B cell (primary cell): Measurements from ENCODE around the gene COQ9. TPM values are rescaled to one million over a fixed set of nuclear protein-coding genes. Genes with fewer than 3 reads are reported as not detected.

Experiments
- ATAC-seq: fragments of 200-7000 bp; cut with Tn5 transposase; one replicate; pipeline ENCODE4 v1.10.0; 2021; ENCODE audit warnings: low read depth, mild to moderate bottlenecking, moderate number of reproducible peaks, moderate library complexity
- CTCF ChIA-PET: fragments of 350-600 bp; sonication (Branson Sonifier 250); formaldehyde crosslinking; loops from one replicate; lab custom pipeline; 2021; ENCODE audit warnings: antibody characterized with exemption, inconsistent platforms; lab: Charles Lee
- POLR2A ChIA-PET: fragments of 350-600 bp; sonication (Branson Sonifier 250); formaldehyde crosslinking; loops from one replicate; lab custom pipeline; 2021; ENCODE audit warnings: antibody characterized with exemption; lab: Charles Lee
- DNase-seq: peaks from one replicate; pipeline ENCODE4 v3.0.0; 2013
- H2AFZ ChIP-seq: 2 replicates; pipeline ENCODE4 v1.6.1; 2012; ENCODE audit warnings: mild to moderate bottlenecking, low read depth, low read length; ENCODE audit not compliant: insufficient read depth, poor library complexity, severe bottlenecking
- H3K27ac ChIP-seq, 2 donors: 1 replicate in 1 of 2; 2 replicates in 1 of 2; pipeline ENCODE4 v1.5.1; 2012 to 2013; ENCODE audit warnings: low read length in 2 of 2, mild to moderate bottlenecking in 2 of 2, moderate library complexity in 1 of 2
- H3K27me3 ChIP-seq, 4 experiments: fragments of 200-600 bp in 1 of 4; sonication (generic) in 1 of 4; replicated peaks in 1 of 4; 1 replicate in 2 of 4; 2 replicates in 2 of 4; pipeline versions ENCODE4 v1.6.1 to v1.7.0; 2013 to 2016; ENCODE audit warnings: low read length in 3 of 4, mild to moderate bottlenecking in 2 of 4, mixed read lengths in 1 of 4, moderate library complexity in 1 of 4; ENCODE audit not compliant: insufficient read depth in 4 of 4, control insufficient read depth in 3 of 4; ENCODE audit errors: control extremely low read depth in 1 of 4
- H3K36me3 ChIP-seq, 2 experiments: replicated peaks in 1 of 2; 1 replicate in 1 of 2; 2 replicates in 1 of 2; pipeline versions ENCODE4 v1.6.1 to v1.7.1; 2013; ENCODE audit warnings: low read length in 1 of 2; ENCODE audit not compliant: insufficient read depth in 2 of 2, control insufficient read depth in 1 of 2; ENCODE audit errors: control extremely low read depth in 1 of 2, extremely low read depth in 1 of 2
- H3K4me1 ChIP-seq, 2 donors: fragments of 200-600 bp in 1 of 2; sonication (generic) in 1 of 2; 1 replicate in 1 of 2; 2 replicates in 1 of 2; pipeline versions ENCODE4 v1.5.1 to v1.6.1; 2013 to 2017; ENCODE audit warnings: low read length in 2 of 2; ENCODE audit not compliant: control insufficient read depth in 2 of 2, insufficient read depth in 2 of 2
- H3K4me2 ChIP-seq: replicated peaks from 2 replicates; pipeline ENCODE3; 2012; ENCODE audit warnings: mild to moderate bottlenecking, low read depth, low read length; ENCODE audit not compliant: poor library complexity, severe bottlenecking
- H3K4me3 ChIP-seq, 5 experiments: fragments of 200-600 bp in 1 of 5; sonication (generic) in 1 of 5; 1 replicate in 3 of 5; 2 replicates in 2 of 5; pipeline versions ENCODE4 v1.5.1 to v1.7.0; 2011 to 2016; ENCODE audit warnings: low read length in 4 of 5, mild to moderate bottlenecking in 4 of 5, low read depth in 2 of 5, control low read depth in 1 of 5, moderate library complexity in 1 of 5; ENCODE audit not compliant: insufficient read depth in 1 of 5; ENCODE audit errors: control extremely low read depth in 1 of 5, extremely low read depth in 1 of 5
- H3K79me2 ChIP-seq: fragments of 200-600 bp; sonication (generic); one replicate; pipeline ENCODE4 v1.6.0; 2016; ENCODE audit warnings: low read length; ENCODE audit not compliant: control insufficient read depth, insufficient read depth
- H3K9ac ChIP-seq: fragments of 200-600 bp; sonication (generic); 2 replicates; pipeline ENCODE4 v1.6.1; 2017; ENCODE audit warnings: mild to moderate bottlenecking, low read length, moderate library complexity
- H3K9me3 ChIP-seq, 3 donors: one replicate each; pipeline versions ENCODE4 v1.6.1 to v1.7.1; 2013; ENCODE audit warnings: low read length in 2 of 3; ENCODE audit not compliant: control insufficient read depth in 2 of 3, insufficient read depth in 1 of 3; ENCODE audit errors: control extremely low read depth in 1 of 3
- H4K20me1 ChIP-seq: 2 replicates; pipeline ENCODE4 v1.6.0; 2012; ENCODE audit warnings: mild to moderate bottlenecking, low read length; ENCODE audit not compliant: insufficient read depth, control insufficient read depth, poor library complexity, severe bottlenecking
- H3K27ac Mint-ChIP-seq: one replicate; pipeline ENCODE4 v1.8.0; 2021; ENCODE audit warnings: mixed read lengths
- H3K27me3 Mint-ChIP-seq: one replicate; pipeline ENCODE4 v1.8.0; 2021; ENCODE audit warnings: mixed read lengths
- H3K4me1 Mint-ChIP-seq: one replicate; pipeline ENCODE4 v1.8.0; 2021; ENCODE audit warnings: mixed read lengths
- H3K4me3 Mint-ChIP-seq: one replicate; pipeline ENCODE4 v1.8.0; 2021; ENCODE audit warnings: mixed read lengths
- H3K9me3 Mint-ChIP-seq: one replicate; pipeline ENCODE4 v1.8.0; 2022; ENCODE audit warnings: mixed read lengths; ENCODE audit not compliant: insufficient read depth
- CTCF ChIP-seq: fragments of 200-600 bp; IDR thresholded peaks from one replicate; pipeline ENCODE4 v1.8.0; 2022; ENCODE audit warnings: antibody characterized with exemption, mild to moderate bottlenecking
- EZH2 ChIP-seq: IDR thresholded peaks from 2 replicates; pipeline ENCODE4 v1.6.1; 2012; ENCODE audit warnings: borderline replicate concordance, low read depth, mild to moderate bottlenecking, moderate library complexity, low read length; ENCODE audit not compliant: insufficient read depth, poor library complexity, severe bottlenecking
- WGBS: methylation state at CpG from one replicate; pipeline ENCODE4 v1.1.5; 2013; ENCODE audit warnings: missing lambda C conversion rate; ENCODE audit not compliant: insufficient coverage; 5-methylcytosine and 5-hydroxymethylcytosine counted together
- intact Hi-C: fragments of 100-400 bp; cut with micrococcal nuclease; formaldehyde crosslinking; loops from one replicate; pipeline ENCODE4 v1.10.0; 2022
- polyA plus RNA-seq: library from polyadenylated mRNA; depleted of rRNA; stranded (reverse); fragments of >200 nt; gene quantifications from 2 replicates; pipeline ENCODE4 v1.2.3, GENCODE V29; 2012
- total RNA-seq, 2 donors: library from RNA; stranded (reverse); fragments of 120-200 nt in 1 of 2; gene quantifications; 1 replicate in 1 of 2; 2 replicates in 1 of 2; pipeline versions ENCODE4 v1.2.3 to v1.2.4, GENCODE V29; 2013 to 2022

COQ9 gene
- total and polyA plus RNA-seq, 2 donors (not counting 1 experiment from before 2014, with no cell fraction given), result 41.5 to 53.0 TPM

- no peaks in the 10 kb centered on the region for H3K27me3 Mint-ChIP-seq
- 100% methylated on average over 3 of the region's 8 CpGs for WGBS
- H3K9me3 Mint-ChIP-seq, result no peaks in the 10 kb centered on the region
- H3K27ac ChIP-seq, result no peak overlapping the region
- no peak overlapping the region for H3K9ac ChIP-seq
- H2AFZ ChIP-seq, result no peak overlapping the region
- H3K27ac Mint-ChIP-seq, result no peak overlapping the region
- H3K79me2 ChIP-seq, result no peaks in the 10 kb centered on the region
- H3K4me3 Mint-ChIP-seq, result no peak overlapping the region
- no peaks in the 10 kb centered on the region for H3K4me1 ChIP-seq
- DNase-seq (no peak), ATAC-seq (no peak)
- H3K4me1 Mint-ChIP-seq, result no peaks in the 10 kb centered on the region
- H4K20me1 ChIP-seq, result no peaks in the 10 kb centered on the region
- intact Hi-C loops, result no loop called here
- H3K4me2 ChIP-seq, result no peak overlapping the region
- no peak for TF ChIP-seq CTCF
- no peak for TF ChIP-seq EZH2
- ChIA-PET POLR2A (no interaction called here), CTCF (no interaction called here)
- no peak overlapping the region for H3K4me3 ChIP-seq
- H3K27me3 ChIP-seq, result no peaks in the 10 kb centered on the region
- no peaks in the 10 kb centered on the region for H3K9me3 ChIP-seq
- H3K36me3 ChIP-seq, result peaks cover 0 to 39% of the 10 kb centered on the region in 2 experiments
Observed at GRCh38 chr16:57427307-57427706, 20.0 kb upstream of the COQ9 start.

DNA sequence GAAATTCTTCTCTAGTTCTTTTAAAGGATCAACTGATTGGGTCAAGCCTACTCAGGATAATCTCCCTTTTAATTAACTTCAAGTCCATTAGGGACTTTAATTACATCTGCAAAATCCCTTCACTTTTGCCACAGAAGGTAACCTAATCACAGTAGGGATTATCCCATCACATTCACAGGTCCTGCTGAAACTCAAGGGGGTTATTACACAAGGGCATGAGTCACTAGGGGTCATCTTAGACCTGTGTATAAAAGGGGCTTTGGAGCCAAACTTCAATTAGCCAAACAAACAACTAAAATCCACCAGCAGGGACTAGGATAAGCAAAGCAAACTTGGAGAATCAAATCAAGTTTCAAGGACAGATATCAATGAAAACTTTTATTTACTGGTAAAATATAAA is 19.5 kb upstream of the COQ9 start:
- H3K9ac ChIP-seq, result no peak overlapping the region
- ChIA-PET CTCF (no interaction called here), POLR2A (no interaction called here)
- DNase-seq, result no peak
- no peaks in the 10 kb centered on the region for H3K9me3 Mint-ChIP-seq
- H3K27me3 ChIP-seq, result no peaks in the 10 kb centered on the region
- intact Hi-C loops, result no loop called here
- no peak overlapping the region for H3K27ac Mint-ChIP-seq
- H4K20me1 ChIP-seq, result no peaks in the 10 kb centered on the region
- no peaks in the 10 kb centered on the region for H3K4me1 ChIP-seq
- H3K4me3 ChIP-seq, result no peak overlapping the region
- H3K4me1 Mint-ChIP-seq, result no peaks in the 10 kb centered on the region
- H3K27me3 Mint-ChIP-seq, result no peaks in the 10 kb centered on the region
- no peak overlapping the region for H3K27ac ChIP-seq
- no peak overlapping the region for H3K4me3 Mint-ChIP-seq
- H3K4me2 ChIP-seq, result no peak overlapping the region
- TF ChIP-seq CTCF (no peak), EZH2 (no peak)
- ATAC-seq, result no peak
- H3K36me3 ChIP-seq, result peaks cover 1 to 44% of the 10 kb centered on the region in 2 experiments
- H2AFZ ChIP-seq, result no peak overlapping the region
- no peaks in the 10 kb centered on the region for H3K9me3 ChIP-seq
- H3K79me2 ChIP-seq, result no peaks in the 10 kb centered on the region
